IMR-90 (cell line): ENCODE data around the gene ADGRA1. TPM values are rescaled to one million over a fixed set of nuclear protein-coding genes. Genes with fewer than 3 reads are reported as not detected.

ENCODE experiments used
- ATAC-seq: fragments of 200-7000 bp; cut with Tn5 transposase; 2 replicates; pipeline ENCODE4 v1.9.1; 2020; ENCODE audit warnings: low read depth, mild to moderate bottlenecking, moderate library complexity
- BruUV-seq: library from RNA; stranded (reverse); fragments of 400-500 nt; replicated peaks from 2 replicates; lab custom pipeline; 2021; lab: Mats Ljungman, UMichigan
- CTCF ChIA-PET: fragments of 300-600 bp; formaldehyde crosslinking; extraction: SDS; loops from one replicate; lab custom pipeline; 2021; ENCODE audit warnings: antibody characterized with exemption; lab: Yijun Ruan, JAX
- POLR2A ChIA-PET: fragments of 300-600 bp; sonication (Branson Sonifier 250); formaldehyde crosslinking; loops from one replicate; lab custom pipeline; 2022; ENCODE audit warnings: antibody characterized with exemption; ENCODE audit not compliant: unreplicated experiment; lab: Charles Lee
- DNase-seq: peaks from one replicate; pipeline ENCODE4 v3.0.0; 2013
- H2AFZ ChIP-seq: replicated peaks from 2 replicates; pipeline ENCODE3; 2013; ENCODE audit warnings: low read length, mild to moderate bottlenecking; ENCODE audit not compliant: poor library complexity
- H2AK5ac ChIP-seq: 2 replicates; pipeline ENCODE4 v1.6.1; 2013; ENCODE audit warnings: low read depth, low read length, inconsistent platforms
- H2AK9ac ChIP-seq: replicated peaks from 2 replicates; pipeline ENCODE3; 2013; ENCODE audit warnings: mild to moderate bottlenecking, low read depth, low read length, moderate library complexity; ENCODE audit not compliant: poor library complexity
- H2BK120ac ChIP-seq: 2 replicates; pipeline ENCODE4 v1.6.1; 2013; ENCODE audit warnings: low read depth, low read length, inconsistent platforms
- H2BK15ac ChIP-seq: 3 replicates; pipeline ENCODE4 v1.6.1; 2013; ENCODE audit warnings: low read depth, low read length, inconsistent platforms
- H2BK20ac ChIP-seq: 2 replicates; pipeline ENCODE4 v1.6.1; 2013; ENCODE audit warnings: low read depth, mild to moderate bottlenecking, inconsistent platforms, low read length, moderate library complexity
- H2BK5ac ChIP-seq: 2 replicates; pipeline ENCODE4 v1.6.1; 2013; ENCODE audit warnings: mild to moderate bottlenecking, low read depth, low read length, inconsistent platforms; ENCODE audit not compliant: poor library complexity, severe bottlenecking
- H3K14ac ChIP-seq: replicated peaks from 2 replicates; pipeline ENCODE4 v1.6.1; 2013; ENCODE audit warnings: low read depth, low read length, inconsistent platforms
- H3K18ac ChIP-seq: 2 replicates; pipeline ENCODE4 v1.6.1; 2013; ENCODE audit warnings: low read depth, low read length, control low read depth
- H3K23ac ChIP-seq: 2 replicates; pipeline ENCODE4 v1.6.1; 2013; ENCODE audit warnings: low read depth, low read length, inconsistent platforms
- H3K27ac ChIP-seq: 2 replicates; pipeline ENCODE4 v1.5.1; 2013; ENCODE audit warnings: mild to moderate bottlenecking, control low read depth, low read length; ENCODE audit not compliant: insufficient read depth
- H3K27me3 ChIP-seq: 2 replicates; pipeline ENCODE4 v1.6.1; 2013; ENCODE audit warnings: low read length; ENCODE audit not compliant: control insufficient read depth, insufficient read depth
- H3K36me3 ChIP-seq: 2 replicates; pipeline ENCODE4 v1.6.1; 2013; ENCODE audit warnings: low read length, mixed read lengths; ENCODE audit not compliant: control insufficient read depth, insufficient read depth
- H3K4ac ChIP-seq: 2 replicates; pipeline ENCODE4 v1.6.1; 2013; ENCODE audit warnings: low read depth, low read length, inconsistent platforms
- H3K4me1 ChIP-seq: 2 replicates; pipeline ENCODE4 v1.6.1; 2013; ENCODE audit warnings: low read length, mixed read lengths; ENCODE audit not compliant: control insufficient read depth, insufficient read depth
- H3K4me2 ChIP-seq: 2 replicates; pipeline ENCODE4 v1.6.1; 2013; ENCODE audit warnings: low read depth, mild to moderate bottlenecking, control low read depth, low read length, moderate library complexity
- H3K4me3 ChIP-seq: 2 replicates; pipeline ENCODE4 v1.5.1; 2013; ENCODE audit warnings: low read depth, mild to moderate bottlenecking, control low read depth, low read length, moderate library complexity; ENCODE audit not compliant: insufficient read depth
- H3K56ac ChIP-seq: 2 replicates; pipeline ENCODE4 v1.6.1; 2013; ENCODE audit warnings: low read length, inconsistent platforms; ENCODE audit not compliant: insufficient read depth; ENCODE audit errors: extremely low read depth
- H3K79me1 ChIP-seq, 2 experiments: 2 replicates each; pipeline ENCODE4 v1.6.1; 2013; ENCODE audit warnings: low read length in 2 of 2, inconsistent platforms in 1 of 2, low read depth in 1 of 2
- H3K9ac ChIP-seq: 2 replicates; pipeline ENCODE4 v1.6.1; 2013; ENCODE audit warnings: low read depth, low read length, control low read depth
- H3K9me1 ChIP-seq: 2 replicates; pipeline ENCODE4 v1.6.1; 2013; ENCODE audit warnings: low read length, inconsistent platforms; ENCODE audit not compliant: insufficient read depth
- H3K9me3 ChIP-seq: 2 replicates; pipeline ENCODE4 v1.6.1; 2013; ENCODE audit warnings: low read length; ENCODE audit not compliant: control insufficient read depth, insufficient read depth
- H4K20me1 ChIP-seq: 2 replicates; pipeline ENCODE4 v1.6.1; 2013; ENCODE audit warnings: low read length, inconsistent platforms; ENCODE audit not compliant: insufficient read depth
- H4K5ac ChIP-seq: 2 replicates; pipeline ENCODE4 v1.6.1; 2013; ENCODE audit warnings: mild to moderate bottlenecking, low read depth, low read length, control low read depth
- H4K8ac ChIP-seq, 2 experiments: 2 replicates each; pipeline ENCODE4 v1.6.1; 2013; ENCODE audit warnings: low read depth in 2 of 2, low read length in 2 of 2, control low read depth in 1 of 2, inconsistent platforms in 1 of 2
- H4K91ac ChIP-seq: 2 replicates; pipeline ENCODE4 v1.6.1; 2013; ENCODE audit warnings: low read depth, low read length, inconsistent platforms; ENCODE audit not compliant: insufficient read depth
- BHLHE40 ChIP-seq: fragments of 150-350 bp; IDR thresholded peaks from 2 replicates; pipeline ENCODE4 v1.6.1; 2016; ENCODE audit warnings: mild to moderate bottlenecking, low read depth, low read length
- CEBPB ChIP-seq: IDR thresholded peaks from 2 replicates; pipeline ENCODE4 v1.6.1; 2012; ENCODE audit warnings: low read depth, low read length, improper control_type of control experiment
- NFE2L2 ChIP-seq: fragments of 150-350 bp; IDR thresholded peaks from 2 replicates; pipeline ENCODE4 v1.6.1; 2016; ENCODE audit warnings: low read depth, mild to moderate bottlenecking, low read length
- WGBS, 2 experiments: methylation state at CpG; one replicate each; pipeline versions ENCODE4 v1.1.5 to v1.1.7; 2013; ENCODE audit warnings: missing lambda C conversion rate in 2 of 2; ENCODE audit not compliant: insufficient read length in 1 of 2; ENCODE audit errors: extremely low coverage in 2 of 2; 5-methylcytosine and 5-hydroxymethylcytosine counted together
- dilution Hi-C: fragments of 300-500 bp; cut with HindIII; formaldehyde crosslinking; loops from one replicate; pipeline ENCODE4 v1.14.3; 2018; ENCODE audit warnings: low sequenced_read_pairs; ENCODE audit not compliant: unreplicated experiment
- in situ Hi-C: fragments of 300-500 bp; cut with MboI; formaldehyde crosslinking; loops from 3 replicates; pipeline ENCODE4 v1.14.3; 2019; ENCODE audit warnings: low sequenced_read_pairs, inconsistent platforms, mixed read lengths
- intact Hi-C: fragments of 100-400 bp; cut with micrococcal nuclease; formaldehyde crosslinking; loops from 2 replicates; pipeline ENCODE4 v1.10.0; 2022
- polyA plus RNA-seq, 3 experiments: library from polyadenylated mRNA; depleted of rRNA; stranded (reverse); fragments of >200 nt; gene quantifications; 2 replicates each; pipeline ENCODE4 v1.2.3, GENCODE V29; 2012; ENCODE audit warnings: low replicate concordance in 1 of 3
- total RNA-seq: library from RNA; depleted of rRNA; stranded (reverse); fragments of >200 nt; gene quantifications from 2 replicates; pipeline ENCODE4 v1.2.3, GENCODE V29; 2012

The ADGRA1 gene
- total and polyA plus RNA-seq, 2 of the 4 experiments (the other 2 are of a cell fraction) = not detected

DNA sequence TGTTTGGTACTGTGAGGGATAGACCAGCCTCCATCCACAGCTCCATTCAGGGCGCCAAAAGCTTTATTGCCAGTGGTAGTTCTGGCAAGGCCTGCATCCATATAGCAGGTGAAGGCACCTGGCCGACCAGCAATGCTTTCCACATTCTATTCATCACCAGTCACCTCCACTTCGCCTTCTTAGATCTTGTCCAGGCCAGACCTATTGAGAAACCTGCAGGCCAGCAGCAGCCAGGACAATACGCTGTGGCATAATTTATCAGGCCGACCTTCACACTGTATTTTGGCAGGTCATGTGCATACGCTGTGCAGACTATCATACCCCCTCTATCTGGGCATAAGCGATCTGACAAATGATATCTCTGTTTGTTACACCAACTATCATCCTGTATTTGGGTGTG lies 57.0 kb downstream of the ADGRA1 start:
- Histone ChIP-seq H3K23ac (no peak overlapping the region), H3K4me3 (no peak overlapping the region), H3K9ac (no peak overlapping the region), H3K4me1 (no peaks in the 10 kb centered on the region; the same call in 1 of the 2 replicates), H3K9me3 (peaks cover 2% of the 10 kb centered on the region; the same call in 1 of the 2 replicates), H3K18ac (no peak overlapping the region), H2BK15ac (no peak overlapping the region), H3K4me2 (no peak overlapping the region), H3K14ac (no peak overlapping the region), H2BK20ac (no peak overlapping the region), H2AK5ac (no peak overlapping the region), H3K4ac (no peak overlapping the region), H3K79me1 (no peaks in the 10 kb centered on the region), H4K5ac (no peak overlapping the region), H3K27me3 (peaks cover 12% of the 10 kb centered on the region), H2BK5ac (no peak overlapping the region), H4K20me1 (no peaks in the 10 kb centered on the region), H3K36me3 (no peaks in the 10 kb centered on the region), H2AK9ac (no peak overlapping the region), H3K56ac (no peak overlapping the region), H4K8ac (no peak overlapping the region), H4K91ac (no peak overlapping the region), H3K9me1 (no peaks in the 10 kb centered on the region), H3K27ac (no peak overlapping the region), H2BK120ac (no peak overlapping the region), H2AFZ (no peak overlapping the region)
- ATAC-seq (no peak), DNase-seq (no peak)
- POLR2A ChIA-PET = no interaction called here
- 90% methylated on average over 2 of the region's 7 CpGs; no CpG with 5 or more reads in 1 of the 2 experiments for WGBS, 2 experiments
- no TSS peak for BruUV-seq
- intact Hi-C loops = loop anchor here (5.0 kb wide), 2 partner anchors 113 to 163 kb away; partner anchors contain the start of genes TUBGCP2 and ZNF511
- TF ChIP-seq CEBPB (no peak), BHLHE40 (no peak), NFE2L2 (no peak)
- dilution Hi-C loops = no loop called here
- CTCF ChIA-PET = no interaction called here
- in situ Hi-C loops = loop anchor here (25.0 kb wide), 1 partner anchor 482 kb away; no protein-coding TSS in a partner anchor
